IPS DF 4.7 (cell line): Measurements from ENCODE around the gene GUCA1A.
A peak's percentile ranks its signal among the peaks of the same experiment; 100 is the strongest.

Experiments
- DNase-seq: peaks from one replicate; pipeline ENCODE4 v3.0.0-alpha.2; 2013; ENCODE audit warnings: low spot score; ENCODE audit errors: extremely low read depth

GUCA1A gene

GRCh38 chr6:42173101-42173500, at the start of gene GUCA1A:
TSS of gene GUCA1A (plus strand) at chr6:42173364. CDS start at chr6:42173614, 250 bp downstream.
- DNase-seq: no peak

GRCh38 chr6:42123379-42124103, 49.6 kb upstream of the GUCA1A start:
- DNase-seq: no peak

- DNase-seq: no peak
Measured at GRCh38 chr6:42124223-42124836, 48.8 kb upstream of the GUCA1A start.

- no peak for DNase-seq
Measured at GRCh38 chr6:42125231-42125630, 47.9 kb upstream of the GUCA1A start.

- DNase-seq: no peak
Measured at GRCh38 chr6:42125663-42126062, 47.5 kb upstream of the GUCA1A start.

- no peak for DNase-seq
Measured at GRCh38 chr6:42128460-42129359, 44.5 kb upstream of the GUCA1A start.

GRCh38 chr6:42129360-42129676, 43.8 kb upstream of the GUCA1A start:
- no peak for DNase-seq

- no peak for DNase-seq
Measured at GRCh38 chr6:42131531-42131930, 41.6 kb upstream of the GUCA1A start.

- no peak for DNase-seq
Measured at GRCh38 chr6:42133926-42134325, 39.2 kb upstream of the GUCA1A start.

- DNase-seq: no peak
Measured at GRCh38 chr6:42135161-42135560, 38.0 kb upstream of the GUCA1A start.

GRCh38 chr6:42135722-42136121, 37.4 kb upstream of the GUCA1A start:
- no peak for DNase-seq

GRCh38 chr6:42136508-42137193, 36.5 kb upstream of the GUCA1A start:
- DNase-seq: peak; percentile 83

GRCh38 chr6:42137194-42137753, 35.9 kb upstream of the GUCA1A start:
- no peak for DNase-seq

- no peak for DNase-seq
Measured at GRCh38 chr6:42138190-42138589, 35.0 kb upstream of the GUCA1A start.

- no peak for DNase-seq
Measured at GRCh38 chr6:42138630-42139619, 34.2 kb upstream of the GUCA1A start.

- DNase-seq: no peak
Measured at GRCh38 chr6:42140032-42140431, 33.1 kb upstream of the GUCA1A start.

GRCh38 chr6:42140756-42141602, 32.2 kb upstream of the GUCA1A start:
- DNase-seq: no peak

- no peak for DNase-seq
Measured at GRCh38 chr6:42141603-42142117, 31.5 kb upstream of the GUCA1A start.
